DND-41 (cell line): Measurements from ENCODE around the gene SF3A1.

ENCODE experiments used
- ATAC-seq: fragments of 200-7000 bp; cut with Tn5 transposase; 3 replicates; pipeline ENCODE4 v1.9.1; 2021; ENCODE audit warnings: low read depth; ENCODE audit not compliant: insufficient read depth
- DNase-seq: peaks from one replicate; pipeline ENCODE4 v3.0.0-alpha.2; 2020
- H2AFZ ChIP-seq: 2 replicates; pipeline ENCODE4 v1.6.0; 2012; ENCODE audit warnings: low read depth, low read length
- H3K27ac ChIP-seq: 2 replicates; pipeline ENCODE4 v1.5.1; 2012; ENCODE audit warnings: low read length, inconsistent platforms
- H3K27me3 ChIP-seq: fragments of 200-600 bp; sonication (generic); 2 replicates; pipeline ENCODE4 v1.6.0; 2012; ENCODE audit warnings: low read length, mild to moderate bottlenecking, inconsistent platforms; ENCODE audit not compliant: insufficient read depth, poor library complexity
- H3K36me3 ChIP-seq: 2 replicates; pipeline ENCODE4 v1.5.1; 2012; ENCODE audit warnings: low read length, inconsistent platforms; ENCODE audit not compliant: insufficient read depth
- H3K4me1 ChIP-seq: 2 replicates; pipeline ENCODE4 v1.5.1; 2012; ENCODE audit warnings: mild to moderate bottlenecking, low read length; ENCODE audit not compliant: insufficient read depth
- H3K4me2 ChIP-seq: 2 replicates; pipeline ENCODE4 v1.6.0; 2012; ENCODE audit warnings: mild to moderate bottlenecking, moderate library complexity, low read length, inconsistent platforms; ENCODE audit not compliant: insufficient read depth
- H3K4me3 ChIP-seq, 2 experiments: fragments of 200-600 bp in 1 of 2; shearing (Covaris generic) in 1 of 2; 2 replicates each; pipeline ENCODE4 v1.5.1; 2012 to 2016; ENCODE audit warnings: inconsistent platforms in 2 of 2, low read length in 2 of 2, mild to moderate bottlenecking in 2 of 2, low read depth in 1 of 2, moderate library complexity in 1 of 2
- H3K79me2 ChIP-seq: 2 replicates; pipeline ENCODE4 v1.6.0; 2012; ENCODE audit warnings: low read length, inconsistent platforms; ENCODE audit not compliant: insufficient read depth
- H3K9ac ChIP-seq: 2 replicates; pipeline ENCODE4 v1.6.0; 2012; ENCODE audit warnings: low read depth, mild to moderate bottlenecking, inconsistent platforms, low read length, moderate library complexity
- H3K9me3 ChIP-seq: 2 replicates; pipeline ENCODE4 v1.5.1; 2012; ENCODE audit warnings: low read length, moderate library complexity, mild to moderate bottlenecking, inconsistent platforms; ENCODE audit not compliant: insufficient read depth, severe bottlenecking
- H4K20me1 ChIP-seq: 2 replicates; pipeline ENCODE4 v1.6.0; 2012; ENCODE audit warnings: low read length; ENCODE audit not compliant: insufficient read depth
- EZH2 ChIP-seq: IDR thresholded peaks from 3 replicates; pipeline ENCODE4 v1.6.1; 2012; ENCODE audit warnings: borderline replicate concordance, low read depth, mild to moderate bottlenecking, moderate library complexity, low read length, inconsistent platforms; ENCODE audit not compliant: severe bottlenecking
- TF ChIP-seq, protein P1 (sequence below): IDR thresholded peaks from 2 replicates; pipeline ENCODE4 v1.5.1; 2012; ENCODE audit warnings: borderline replicate concordance, low read length, moderate library complexity, mild to moderate bottlenecking; ENCODE audit not compliant: poor library complexity, severe bottlenecking; ENCODE audit errors: extremely low read depth

SF3A1 gene

GRCh38 chr22:30308518-30309230 is 48.0 kb downstream of the SF3A1 start:
- H3K9ac ChIP-seq = peak overlapping the region; percentile 64
- peaks cover 87% of the 10 kb centered on the region for H3K79me2 ChIP-seq
- DNase-seq (peak; percentile 66), ATAC-seq (no peak)
- peaks cover 98% of the 10 kb centered on the region for H3K4me1 ChIP-seq
- peak overlapping the region; percentile 89 for H3K27ac ChIP-seq
- no peaks in the 10 kb centered on the region for H3K9me3 ChIP-seq
- TF ChIP-seq EZH2 = no peak
- TF ChIP-seq, protein P1, sequence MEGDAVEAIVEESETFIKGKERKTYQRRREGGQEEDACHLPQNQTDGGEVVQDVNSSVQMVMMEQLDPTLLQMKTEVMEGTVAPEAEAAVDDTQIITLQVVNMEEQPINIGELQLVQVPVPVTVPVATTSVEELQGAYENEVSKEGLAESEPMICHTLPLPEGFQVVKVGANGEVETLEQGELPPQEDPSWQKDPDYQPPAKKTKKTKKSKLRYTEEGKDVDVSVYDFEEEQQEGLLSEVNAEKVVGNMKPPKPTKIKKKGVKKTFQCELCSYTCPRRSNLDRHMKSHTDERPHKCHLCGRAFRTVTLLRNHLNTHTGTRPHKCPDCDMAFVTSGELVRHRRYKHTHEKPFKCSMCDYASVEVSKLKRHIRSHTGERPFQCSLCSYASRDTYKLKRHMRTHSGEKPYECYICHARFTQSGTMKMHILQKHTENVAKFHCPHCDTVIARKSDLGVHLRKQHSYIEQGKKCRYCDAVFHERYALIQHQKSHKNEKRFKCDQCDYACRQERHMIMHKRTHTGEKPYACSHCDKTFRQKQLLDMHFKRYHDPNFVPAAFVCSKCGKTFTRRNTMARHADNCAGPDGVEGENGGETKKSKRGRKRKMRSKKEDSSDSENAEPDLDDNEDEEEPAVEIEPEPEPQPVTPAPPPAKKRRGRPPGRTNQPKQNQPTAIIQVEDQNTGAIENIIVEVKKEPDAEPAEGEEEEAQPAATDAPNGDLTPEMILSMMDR = no peak
- peak overlapping the region; percentile 60 for H3K4me2 ChIP-seq
- H2AFZ ChIP-seq = no peak overlapping the region
- no peak overlapping the region for H3K4me3 ChIP-seq
- 0 out of 2 replicates have a peak, but pooled peaks cover 8% of the 10 kb centered on the region for H4K20me1 ChIP-seq
- peaks cover 50% of the 10 kb centered on the region for H3K36me3 ChIP-seq
- no peaks in the 10 kb centered on the region for H3K27me3 ChIP-seq

DNA sequence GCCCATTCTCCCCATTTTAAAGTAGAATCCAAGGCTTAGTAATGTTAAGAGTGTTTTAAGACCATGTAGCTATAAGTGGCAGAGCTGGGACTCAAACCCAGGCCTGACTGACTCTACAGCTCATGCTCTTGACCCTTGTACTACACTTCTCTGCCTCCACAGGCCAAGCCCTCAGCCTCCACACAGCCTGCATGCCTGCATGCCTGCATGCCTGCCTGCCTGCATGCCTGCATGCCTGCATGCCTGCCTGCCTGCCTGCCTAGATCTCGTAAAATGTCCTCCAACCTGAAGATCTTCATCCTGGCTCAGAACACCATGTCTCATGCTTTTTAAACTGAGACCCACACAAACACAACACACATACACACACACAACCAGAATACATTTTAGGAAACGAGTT is 48.6 kb downstream of the SF3A1 start:
- Histone ChIP-seq H4K20me1 (0 out of 2 replicates have a peak, but pooled peaks cover 8% of the 10 kb centered on the region), H3K4me1 (peaks cover 100% of the 10 kb centered on the region), H3K79me2 (peaks cover 89% of the 10 kb centered on the region), H3K9me3 (no peaks in the 10 kb centered on the region), H3K27ac (peak overlapping the region; percentile 89), H3K4me2 (peak overlapping the region; percentile 60), H2AFZ (no peak overlapping the region), H3K36me3 (peaks cover 52% of the 10 kb centered on the region), H3K4me3 (no peak overlapping the region), H3K27me3 (no peaks in the 10 kb centered on the region), H3K9ac (peak overlapping the region; percentile 64)
- DNase-seq (no peak), ATAC-seq (no peak)
- TF ChIP-seq, protein P1 = no peak
- no peak for TF ChIP-seq EZH2

DNA sequence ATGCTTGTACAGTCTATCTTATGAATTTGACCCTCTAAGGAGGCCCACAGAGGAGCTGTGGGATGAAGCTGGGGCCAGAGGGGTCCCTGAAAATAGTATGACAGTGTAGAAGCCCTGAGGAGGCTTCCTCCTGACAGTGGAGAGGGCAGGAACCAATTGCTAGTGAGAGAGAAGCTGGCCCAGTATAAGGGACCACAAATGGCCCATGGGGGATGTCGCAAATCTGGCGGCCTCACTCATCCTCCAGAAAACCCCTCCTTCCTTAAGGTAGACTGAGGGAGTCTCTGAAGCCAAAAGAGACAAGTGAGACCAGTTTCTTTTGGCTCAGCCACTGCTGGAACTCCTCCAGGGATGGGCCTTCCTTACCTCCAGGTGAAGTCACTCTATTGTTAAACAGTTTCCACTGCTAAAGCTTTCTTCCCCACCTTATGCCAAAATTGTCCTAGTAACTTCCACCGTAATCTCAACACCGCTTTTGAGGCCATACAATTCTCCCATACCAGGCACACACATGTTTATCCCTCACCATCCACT is 49.6 kb downstream of the SF3A1 start:
- TF ChIP-seq, protein P1 = no peak
- no peak for TF ChIP-seq EZH2
- peaks cover 100% of the 10 kb centered on the region for H3K4me1 ChIP-seq
- H4K20me1 ChIP-seq = 0 out of 2 replicates have a peak, but pooled peaks cover 3% of the 10 kb centered on the region
- no peaks in the 10 kb centered on the region for H3K9me3 ChIP-seq
- DNase-seq (peak; percentile 52), ATAC-seq (peak; percentile 10; the same call in 2 of the 3 replicates)
- peak overlapping the region; percentile 95 for H3K27ac ChIP-seq
- peaks cover 52% of the 10 kb centered on the region for H3K36me3 ChIP-seq
- H3K79me2 ChIP-seq = peaks cover 88% of the 10 kb centered on the region
- no peaks in the 10 kb centered on the region for H3K27me3 ChIP-seq
- no peak overlapping the region for H2AFZ ChIP-seq
- H3K4me3 ChIP-seq = peak overlapping the region in 1 of 2 experiments; percentile 14; a peak in 1 of 4 replicates
- H3K9ac ChIP-seq = peak overlapping the region; percentile 64
- peak overlapping the region; percentile 60 for H3K4me2 ChIP-seq
